Measurements from ENCODE around the gene RETREG1.
A peak's percentile ranks its signal among the peaks of the same experiment; 100 is the strongest.

RETREG1 gene

DNA sequence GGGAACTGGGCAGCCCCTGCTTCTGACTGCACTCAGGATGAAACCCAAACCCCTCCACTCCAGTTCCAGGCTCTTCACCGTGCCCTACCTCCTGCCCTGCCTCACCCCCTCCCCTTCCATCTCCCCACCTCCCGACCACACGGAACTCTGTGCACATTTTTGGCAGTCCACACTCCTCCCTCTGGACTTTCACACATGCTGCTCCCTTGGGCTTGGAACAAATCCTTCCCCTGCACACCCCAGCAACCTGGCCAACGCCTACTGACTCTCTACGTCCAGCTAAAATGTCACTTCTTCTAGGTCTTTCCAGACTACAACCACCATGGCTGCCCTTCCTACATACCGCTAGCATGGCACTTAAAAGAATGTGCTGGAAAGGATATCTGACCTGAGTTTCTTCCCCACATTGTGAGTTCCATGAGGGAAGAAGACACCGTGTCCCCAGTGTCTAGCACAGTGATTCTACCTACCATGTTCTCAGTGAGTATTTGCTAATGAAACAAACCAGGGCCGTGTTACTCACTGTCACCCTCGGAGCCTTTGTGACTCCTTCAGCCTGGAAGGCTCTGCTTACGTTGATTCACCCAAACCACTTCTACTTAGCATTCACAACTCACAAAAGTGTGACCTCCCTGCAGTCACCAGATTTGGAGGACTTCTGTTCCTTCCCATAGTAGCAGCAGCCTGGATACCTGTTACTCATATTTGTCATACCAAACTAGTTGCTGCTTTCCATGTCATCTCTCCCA, 18.7 kb downstream of the RETREG1 start:
- TF ChIP-seq, protein P1, sequence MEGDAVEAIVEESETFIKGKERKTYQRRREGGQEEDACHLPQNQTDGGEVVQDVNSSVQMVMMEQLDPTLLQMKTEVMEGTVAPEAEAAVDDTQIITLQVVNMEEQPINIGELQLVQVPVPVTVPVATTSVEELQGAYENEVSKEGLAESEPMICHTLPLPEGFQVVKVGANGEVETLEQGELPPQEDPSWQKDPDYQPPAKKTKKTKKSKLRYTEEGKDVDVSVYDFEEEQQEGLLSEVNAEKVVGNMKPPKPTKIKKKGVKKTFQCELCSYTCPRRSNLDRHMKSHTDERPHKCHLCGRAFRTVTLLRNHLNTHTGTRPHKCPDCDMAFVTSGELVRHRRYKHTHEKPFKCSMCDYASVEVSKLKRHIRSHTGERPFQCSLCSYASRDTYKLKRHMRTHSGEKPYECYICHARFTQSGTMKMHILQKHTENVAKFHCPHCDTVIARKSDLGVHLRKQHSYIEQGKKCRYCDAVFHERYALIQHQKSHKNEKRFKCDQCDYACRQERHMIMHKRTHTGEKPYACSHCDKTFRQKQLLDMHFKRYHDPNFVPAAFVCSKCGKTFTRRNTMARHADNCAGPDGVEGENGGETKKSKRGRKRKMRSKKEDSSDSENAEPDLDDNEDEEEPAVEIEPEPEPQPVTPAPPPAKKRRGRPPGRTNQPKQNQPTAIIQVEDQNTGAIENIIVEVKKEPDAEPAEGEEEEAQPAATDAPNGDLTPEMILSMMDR (IDR thresholded peaks at IDR 0.05; ENCODE audit: low read depth, low read length, missing control alignments), result no peak
- in situ Hi-C loops (cut with HindIII; ENCODE audit: low sequenced_read_pairs), result no loop called here
- no peak for DNase-seq (ENCODE audit: low read depth)
- H3K4me3 ChIP-seq (ENCODE audit: low read depth, low read length), result no peak overlapping the region

DNA sequence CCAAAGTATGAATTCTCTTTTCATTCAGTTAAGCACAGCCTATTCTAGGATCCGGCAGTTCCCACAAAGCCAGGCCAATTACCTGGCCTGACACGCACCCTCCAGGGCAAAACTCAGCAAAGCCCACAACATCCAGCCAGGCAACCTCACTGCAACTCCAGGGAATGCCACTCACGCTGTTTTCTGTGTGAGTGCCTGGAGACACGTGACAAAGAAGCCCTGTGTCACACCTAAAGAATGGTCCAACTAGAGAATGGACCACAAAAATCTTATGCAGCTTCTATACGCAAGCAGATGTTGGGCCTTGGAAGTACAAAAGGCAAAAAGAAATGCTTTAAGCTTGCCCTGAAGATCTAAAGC, 20.2 kb downstream of the RETREG1 start:
- H3K4me3 ChIP-seq (ENCODE audit: low read depth, low read length), result no peak overlapping the region

DNA sequence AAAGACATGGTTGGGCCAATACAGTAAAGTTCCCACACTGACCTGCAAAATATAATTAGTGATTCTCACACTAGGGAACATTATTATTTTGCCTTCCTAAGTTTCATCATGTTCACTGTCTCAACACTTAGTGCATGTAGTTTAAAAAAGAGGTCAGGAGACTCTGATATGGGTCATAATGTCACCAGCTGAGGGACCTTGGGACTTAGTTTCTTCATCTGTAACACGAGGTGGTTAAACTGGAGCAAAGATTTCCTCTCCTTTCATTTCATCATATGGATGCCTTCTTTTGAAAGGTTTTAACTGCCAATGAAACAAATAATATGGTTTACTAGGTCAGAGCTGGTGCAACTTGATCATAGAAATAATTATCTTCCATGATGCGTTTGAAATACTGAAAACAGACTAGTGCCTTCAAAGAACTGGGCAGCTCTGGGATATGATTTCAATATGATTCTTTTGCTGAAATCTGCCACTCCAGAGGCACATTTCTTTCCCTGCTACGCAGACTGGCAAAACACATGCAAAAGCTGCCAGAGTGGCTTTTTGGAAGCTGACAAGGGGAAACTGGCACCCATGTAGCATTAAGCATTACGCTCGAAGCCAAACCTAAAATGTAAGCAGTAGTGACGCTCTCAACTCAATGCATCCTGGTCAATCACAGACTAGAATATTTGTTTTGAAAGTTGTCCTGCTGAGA, 20.8 kb downstream of the RETREG1 start:
- H3K4me3 ChIP-seq (ENCODE audit: low read depth, low read length), result no peak overlapping the region
- no peak for DNase-seq (ENCODE audit: low read depth)
- TF ChIP-seq, protein P1 (IDR thresholded peaks at IDR 0.05; ENCODE audit: low read depth, low read length, missing control alignments), result no peak
- in situ Hi-C loops (cut with HindIII; ENCODE audit: low sequenced_read_pairs), result no loop called here

More for the DNA sequence above, 20.2 kb downstream of the RETREG1 start:
- peak; percentile 81 for DNase-seq (ENCODE audit: low read depth)
- in situ Hi-C loops (cut with HindIII; ENCODE audit: low sequenced_read_pairs), result no loop called here
- TF ChIP-seq, protein P1 (IDR thresholded peaks at IDR 0.05; ENCODE audit: low read depth, low read length, missing control alignments), result no peak

DNA sequence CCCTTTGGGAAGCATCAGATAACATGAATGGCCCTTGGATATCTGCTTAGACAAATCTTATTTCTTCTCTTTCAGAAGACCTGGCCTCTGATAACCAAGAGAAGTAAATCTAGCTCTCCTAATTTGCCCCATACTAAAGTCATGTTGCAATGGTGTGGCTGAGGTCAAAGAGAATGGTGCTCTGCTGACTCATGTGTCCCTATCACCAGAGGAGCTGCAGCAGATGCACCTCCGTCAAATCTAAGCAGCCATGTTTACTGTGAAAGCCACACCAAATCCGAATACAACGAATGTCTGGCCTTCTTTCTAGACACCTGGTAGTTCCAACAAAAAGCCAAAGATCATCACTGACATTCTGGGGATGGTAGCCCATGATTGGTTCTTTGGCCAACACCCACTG, 23.2 kb downstream of the RETREG1 start:
- no peak overlapping the region for H3K4me3 ChIP-seq (ENCODE audit: low read depth, low read length)
- in situ Hi-C loops (cut with HindIII; ENCODE audit: low sequenced_read_pairs), result no loop called here
- TF ChIP-seq, protein P1 (IDR thresholded peaks at IDR 0.05; ENCODE audit: low read depth, low read length, missing control alignments), result no peak
- DNase-seq (ENCODE audit: low read depth), result no peak

DNA sequence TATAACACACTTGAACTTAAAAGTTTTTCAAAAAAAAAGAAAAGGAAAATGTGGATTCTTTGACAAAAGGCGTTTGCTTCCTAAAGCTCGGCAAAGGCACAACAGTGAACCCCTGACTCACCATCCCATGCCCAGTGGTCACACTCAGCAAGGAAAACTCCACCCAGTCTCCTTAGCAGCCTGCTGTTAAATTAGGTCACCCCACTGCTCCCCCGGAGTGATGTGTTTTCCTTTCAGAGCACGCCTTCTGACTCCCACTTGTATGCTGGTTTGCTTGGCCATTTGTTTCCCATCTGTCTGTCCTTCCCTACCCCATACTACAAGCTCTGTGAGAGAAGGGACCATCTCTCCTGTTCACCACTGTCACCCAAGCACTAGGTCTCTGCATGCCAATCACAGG, 23.8 kb downstream of the RETREG1 start:
- no peak for DNase-seq (ENCODE audit: low read depth)
- in situ Hi-C loops (cut with HindIII; ENCODE audit: low sequenced_read_pairs), result no loop called here
- TF ChIP-seq, protein P1 (IDR thresholded peaks at IDR 0.05; ENCODE audit: low read depth, low read length, missing control alignments), result no peak
- H3K4me3 ChIP-seq (ENCODE audit: low read depth, low read length), result no peak overlapping the region

DNA sequence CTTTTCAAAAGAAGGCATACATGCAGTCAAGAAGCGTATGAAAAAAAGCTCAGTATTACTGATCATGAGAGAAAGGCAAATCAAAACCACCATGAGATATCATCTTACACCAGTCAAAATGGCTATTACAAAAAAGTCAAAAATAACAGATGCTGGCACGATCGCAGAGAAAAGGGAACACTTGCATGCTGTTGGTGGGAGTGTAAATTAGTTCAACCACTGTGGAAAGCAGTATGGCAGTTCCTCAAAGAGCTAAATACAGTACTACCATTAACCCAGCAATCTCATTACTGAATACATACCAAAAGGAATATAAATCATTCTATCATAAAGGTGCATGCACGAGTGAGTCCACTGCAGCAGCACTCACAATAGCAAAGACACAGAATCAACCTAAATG, 24.5 kb downstream of the RETREG1 start:
- in situ Hi-C loops (cut with HindIII; ENCODE audit: low sequenced_read_pairs), result no loop called here
- no peak for DNase-seq (ENCODE audit: low read depth)
- no peak overlapping the region for H3K4me3 ChIP-seq (ENCODE audit: low read depth, low read length)
- TF ChIP-seq, protein P1 (IDR thresholded peaks at IDR 0.05; ENCODE audit: low read depth, low read length, missing control alignments), result no peak

Measured in astrocyte of the cerebellum (primary cell).